GM19328 (cell line): ENCODE data around the gene CRACR2A.

Experiments used
- ATAC-seq: cut with Tn5 transposase; IDR thresholded peaks from one replicate; pipeline ENCODE4 v1.9.1; 2021; ENCODE audit warnings: mild to moderate bottlenecking, moderate library complexity; ENCODE audit not compliant: unreplicated experiment

The CRACR2A gene

DNA sequence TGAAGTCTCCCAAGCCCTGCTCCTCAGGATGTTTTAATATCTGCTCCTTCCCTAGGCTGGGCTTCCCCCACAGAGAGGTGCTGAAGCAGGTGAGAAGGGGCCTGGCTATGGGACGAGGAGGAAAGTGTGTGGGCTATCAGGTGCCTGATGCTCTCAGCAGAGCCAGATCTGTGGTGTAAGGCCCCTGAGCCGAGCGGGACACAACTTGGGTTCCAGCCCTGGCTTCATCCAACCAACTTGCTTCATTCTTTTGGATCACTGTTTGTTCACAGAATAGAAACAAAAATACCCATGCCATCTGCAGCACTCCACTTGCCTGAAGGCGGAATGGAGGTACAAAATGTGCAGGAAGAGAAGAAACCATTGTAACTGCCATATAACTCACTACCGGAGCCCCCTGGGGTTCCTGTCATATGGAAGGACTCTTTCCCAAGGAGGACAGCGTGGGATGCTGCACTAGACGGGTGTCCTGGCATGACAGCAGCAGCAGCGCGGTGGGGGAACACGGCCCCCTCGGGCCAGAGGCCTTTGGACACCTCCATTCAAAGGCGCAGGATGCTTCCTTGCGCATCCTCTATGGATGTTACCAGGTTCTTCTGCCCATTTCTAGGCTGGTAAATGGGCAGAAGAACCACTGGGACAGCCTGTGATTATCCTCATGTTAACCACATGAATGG is 95.8 kb downstream of the CRACR2A start:
- no peak for ATAC-seq

DNA sequence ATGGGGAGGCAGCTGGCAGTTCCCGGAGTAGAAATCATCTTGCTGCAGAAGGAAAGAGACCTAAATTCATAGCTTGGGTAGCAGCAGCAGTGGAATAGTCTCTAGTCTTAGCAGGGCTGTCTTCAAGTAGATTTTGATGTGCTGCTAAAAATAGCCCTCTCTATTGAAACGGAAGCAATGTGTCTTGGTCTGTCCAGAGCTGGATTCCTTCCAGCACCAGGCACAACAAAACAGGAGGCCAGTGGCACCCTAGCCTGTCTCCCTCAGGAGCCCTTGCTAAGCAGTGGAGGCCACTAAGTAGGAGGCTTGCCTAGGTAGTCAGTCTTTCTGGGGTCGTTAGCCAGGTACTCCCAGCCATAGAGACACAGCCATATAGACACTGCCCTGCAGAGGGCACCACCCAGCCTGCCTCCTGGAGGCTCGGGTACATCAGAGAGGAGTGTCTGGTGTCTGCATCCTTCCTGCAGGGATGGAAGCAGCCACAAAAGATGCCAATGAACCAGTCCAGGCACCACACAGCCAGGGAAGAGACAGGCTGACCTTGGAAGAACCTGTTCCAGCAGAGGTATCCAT is 97.5 kb downstream of the CRACR2A start:
- ATAC-seq, result no peak

DNA sequence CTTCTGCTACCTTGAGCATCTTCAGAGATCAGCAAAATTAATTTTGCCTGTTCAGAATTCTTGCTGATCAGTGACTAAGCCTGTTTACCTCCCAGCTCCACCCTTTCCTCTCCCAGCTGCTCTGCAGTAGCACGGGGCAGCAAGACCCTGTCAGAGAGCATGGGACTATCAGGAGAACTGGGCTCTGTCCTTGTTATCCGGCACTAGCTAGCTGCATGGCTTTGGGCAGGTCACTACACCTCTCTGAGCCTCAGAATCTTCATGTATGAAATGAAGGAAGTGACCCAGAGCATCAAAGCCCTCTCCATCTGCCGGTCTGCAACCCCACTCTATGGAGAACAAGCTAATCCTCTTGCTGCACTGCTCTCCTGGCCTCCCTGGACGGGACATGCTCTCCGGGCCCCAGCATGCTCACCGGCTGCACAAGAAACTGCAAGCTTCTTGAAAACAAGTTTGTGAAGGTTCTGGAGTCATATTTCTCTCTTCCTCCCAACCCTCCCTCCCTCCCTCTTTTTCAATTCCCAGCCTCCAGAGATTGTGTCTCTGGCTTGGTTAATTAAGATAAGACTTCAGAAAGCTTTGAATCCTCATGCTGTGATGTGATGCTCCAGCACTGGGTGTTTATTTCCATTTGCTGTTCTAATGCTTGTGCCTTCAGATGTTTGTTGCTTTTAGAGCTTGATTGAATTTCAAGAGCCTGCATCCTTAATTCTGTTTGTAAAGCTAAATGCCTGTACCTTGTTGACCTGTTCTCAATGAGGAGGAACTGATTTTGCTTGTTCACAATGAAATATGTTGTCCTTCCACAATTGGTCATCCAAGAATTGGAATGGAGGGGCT is 101.1 kb downstream of the CRACR2A start:
- ATAC-seq, result no peak

DNA sequence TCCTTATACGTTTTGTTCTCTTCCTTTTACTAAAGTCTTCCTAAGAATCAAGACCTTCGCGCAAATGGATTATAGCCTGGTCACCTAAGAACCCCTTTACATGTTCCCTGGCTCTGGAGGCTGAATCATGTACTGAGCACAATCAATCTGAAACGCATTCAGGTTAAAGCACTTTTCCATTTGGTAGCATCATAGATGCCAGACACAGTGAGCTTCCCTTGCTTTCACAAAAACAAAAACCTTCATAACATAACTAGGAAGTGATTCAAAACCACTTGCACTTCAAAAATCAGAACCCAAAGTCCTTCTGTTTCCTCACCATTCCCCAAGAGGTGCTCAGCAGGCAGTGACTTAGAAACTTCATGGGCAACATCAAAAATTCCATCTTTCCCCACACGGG is 105.4 kb downstream of the CRACR2A start:
- ATAC-seq, result no peak

DNA sequence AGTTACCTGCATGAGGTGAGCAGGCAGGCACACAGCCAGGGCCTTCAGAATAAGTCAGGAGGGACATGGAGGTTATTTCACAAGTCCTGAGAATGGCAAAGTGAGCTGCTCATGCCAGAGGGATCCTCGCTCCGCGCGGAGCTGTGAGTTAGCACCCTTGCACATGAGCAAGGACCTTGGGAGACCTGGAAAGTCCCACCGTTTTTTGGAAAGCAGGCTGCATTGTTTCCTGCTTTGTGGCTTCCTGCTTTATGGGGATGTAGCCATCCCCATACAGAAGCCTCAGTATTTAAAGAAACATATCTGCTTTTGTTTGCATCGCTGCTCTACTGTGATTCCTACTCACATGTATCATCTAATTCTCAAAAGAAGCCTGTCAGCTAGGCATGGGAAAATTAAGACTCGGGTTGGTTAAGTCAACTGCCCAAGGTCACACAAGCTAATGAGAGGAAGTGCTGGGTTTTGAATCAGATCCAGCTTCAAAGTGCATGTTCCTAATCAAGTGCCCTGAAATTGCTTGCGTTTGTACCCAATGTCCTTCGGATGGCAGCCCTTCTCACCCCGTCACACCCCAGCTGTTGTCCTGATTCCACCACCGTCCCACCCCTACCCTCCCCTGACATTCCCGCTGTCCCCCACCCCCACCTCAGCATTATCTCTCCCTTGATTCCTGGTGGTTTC is 106.2 kb downstream of the CRACR2A start:
- ATAC-seq, result no peak

DNA sequence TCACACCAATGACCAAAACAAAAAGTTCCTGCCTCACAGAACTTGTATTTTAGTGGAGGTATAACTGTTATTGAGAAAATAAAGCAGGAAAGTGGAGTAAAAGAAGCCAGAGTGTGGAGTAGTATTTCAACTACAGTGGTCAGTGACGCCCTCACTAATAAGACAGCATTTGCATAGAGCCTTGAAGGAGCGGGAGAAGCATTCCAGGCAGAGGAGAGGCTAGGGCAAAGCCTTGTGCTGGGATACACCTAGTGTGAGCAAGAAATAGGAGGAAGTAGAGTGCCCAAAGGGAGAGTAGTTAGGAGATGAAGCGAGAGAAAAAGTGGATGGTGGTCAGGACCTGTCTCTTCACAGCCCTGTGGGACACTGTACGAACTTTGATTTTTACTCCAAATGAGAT is 107.8 kb downstream of the CRACR2A start:
- no peak for ATAC-seq

DNA sequence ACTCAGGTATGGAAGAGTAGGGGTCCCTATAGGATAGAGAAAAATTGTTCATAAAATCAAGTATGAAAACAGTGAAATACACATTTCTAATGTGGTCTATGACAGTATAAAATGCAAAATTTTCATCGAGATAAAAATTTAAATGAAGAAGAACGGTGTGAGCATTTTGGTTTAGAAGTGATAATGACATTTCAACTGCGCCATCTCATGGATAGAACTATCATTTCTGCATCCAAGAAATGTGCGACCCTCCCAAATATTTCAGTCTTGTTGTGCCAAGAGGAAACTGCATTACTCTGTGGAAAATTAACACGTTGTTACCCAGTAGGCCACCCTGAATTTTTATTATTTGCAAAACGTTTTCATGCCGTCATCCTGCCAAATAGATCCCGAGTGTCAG is 108.8 kb downstream of the CRACR2A start:
- no peak for ATAC-seq

DNA sequence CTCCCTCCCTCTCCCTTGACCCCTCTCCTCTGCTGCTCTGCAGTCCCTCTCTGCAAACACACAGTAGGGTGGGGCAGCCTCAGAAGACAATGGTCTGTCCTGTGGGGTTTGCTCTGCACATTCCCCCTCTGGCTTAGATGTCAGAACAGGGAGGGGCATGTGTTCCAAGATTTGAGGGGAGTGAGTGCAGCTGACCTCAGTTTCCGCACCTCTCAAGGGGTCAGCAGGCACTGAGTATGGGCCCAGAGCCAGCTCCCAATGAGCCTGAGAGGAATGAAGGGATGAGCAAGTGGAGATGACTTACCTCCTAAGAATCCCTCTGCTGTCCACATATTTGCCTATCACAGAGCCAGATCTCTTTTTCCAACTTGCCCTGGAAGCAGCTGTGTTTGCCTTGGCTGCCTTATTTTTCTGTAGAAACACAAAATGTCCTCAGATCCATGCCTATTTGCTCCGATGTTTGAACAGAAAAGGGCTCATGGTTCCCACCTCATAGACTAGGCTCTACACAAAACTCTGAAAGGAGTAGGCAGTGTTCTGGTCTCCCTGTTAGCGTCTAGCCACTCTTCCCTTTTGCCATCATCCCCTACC is 111.4 kb downstream of the CRACR2A start:
- ATAC-seq, result no peak

DNA sequence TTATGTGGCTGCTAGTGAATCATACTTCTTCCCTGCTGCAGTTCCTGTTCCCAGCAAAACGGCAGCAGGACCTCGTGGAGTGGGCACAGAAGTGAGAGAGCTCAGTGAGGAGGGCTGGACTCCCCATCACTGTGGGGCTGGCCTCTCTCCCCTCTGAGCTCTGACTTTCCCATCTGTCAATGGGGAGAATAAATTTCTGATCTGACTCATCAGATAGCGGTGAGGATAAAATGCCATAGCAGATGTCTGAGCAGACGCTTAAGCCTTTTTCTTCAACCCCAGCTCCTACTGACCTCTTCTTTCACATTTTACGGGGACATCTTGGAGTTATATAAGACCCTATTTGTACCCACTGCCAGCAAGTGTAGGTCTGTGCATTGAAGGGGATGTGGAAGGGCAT is 116.6 kb downstream of the CRACR2A start:
- ATAC-seq, result no peak

DNA sequence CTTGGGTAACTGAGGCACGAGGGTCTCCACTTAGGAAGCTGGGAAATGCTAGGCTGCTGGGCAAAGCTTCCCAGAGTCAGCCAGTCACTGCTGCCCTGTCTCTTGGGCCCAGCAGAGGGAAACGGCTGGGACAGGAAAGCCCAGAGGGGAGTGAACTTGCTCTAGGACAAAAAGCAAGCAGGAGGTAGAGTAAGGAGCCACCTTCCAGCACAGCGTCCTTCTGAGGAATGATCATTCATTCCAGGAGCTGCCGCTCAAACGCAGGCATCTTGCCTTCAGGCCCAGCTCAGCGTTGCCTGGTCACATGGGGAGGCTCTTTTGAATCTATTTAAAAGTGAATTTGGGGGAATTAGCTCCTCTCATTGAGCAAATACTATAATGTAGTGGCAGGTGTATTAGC is 118.6 kb downstream of the CRACR2A start:
- ATAC-seq, result no peak

DNA sequence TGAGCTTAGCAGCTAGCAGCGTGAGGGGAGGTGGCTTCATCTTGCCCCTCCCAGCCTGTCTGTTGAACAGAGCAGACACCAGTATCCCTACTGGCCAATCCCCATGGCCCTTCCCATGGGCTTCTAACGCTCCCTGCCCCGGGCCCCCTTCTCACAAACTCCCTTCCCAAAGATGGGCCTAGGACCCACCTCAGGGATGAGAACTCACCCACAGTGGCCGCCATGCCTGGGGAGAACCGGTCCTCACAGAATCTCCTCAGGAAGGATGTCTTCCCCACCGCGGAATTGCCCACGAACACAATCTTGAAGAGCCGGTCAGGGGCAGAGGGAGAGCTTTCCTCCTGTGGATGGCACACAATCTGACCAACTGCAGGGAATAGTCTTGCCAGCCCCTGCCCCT is 119.5 kb downstream of the CRACR2A start:
- no peak for ATAC-seq

DNA sequence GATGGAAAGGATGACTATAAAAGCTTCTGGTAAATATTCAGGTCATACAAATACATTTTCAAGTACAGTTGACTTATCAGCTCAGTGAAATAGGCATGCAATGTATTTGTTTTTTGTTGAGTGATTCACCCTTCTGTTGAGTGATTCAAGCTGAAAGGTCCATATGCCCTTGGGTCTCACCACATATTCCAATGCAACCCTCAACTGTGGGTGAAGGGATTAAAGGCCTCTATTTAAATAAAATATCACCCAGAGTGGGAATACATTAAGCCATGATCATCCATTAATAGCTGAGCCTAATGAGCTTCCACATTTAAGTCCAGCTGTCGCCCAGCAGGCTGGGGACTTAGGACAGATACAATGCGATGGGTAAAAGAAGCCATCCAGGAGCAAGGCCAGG is 120.2 kb downstream of the CRACR2A start:
- ATAC-seq, result no peak

DNA sequence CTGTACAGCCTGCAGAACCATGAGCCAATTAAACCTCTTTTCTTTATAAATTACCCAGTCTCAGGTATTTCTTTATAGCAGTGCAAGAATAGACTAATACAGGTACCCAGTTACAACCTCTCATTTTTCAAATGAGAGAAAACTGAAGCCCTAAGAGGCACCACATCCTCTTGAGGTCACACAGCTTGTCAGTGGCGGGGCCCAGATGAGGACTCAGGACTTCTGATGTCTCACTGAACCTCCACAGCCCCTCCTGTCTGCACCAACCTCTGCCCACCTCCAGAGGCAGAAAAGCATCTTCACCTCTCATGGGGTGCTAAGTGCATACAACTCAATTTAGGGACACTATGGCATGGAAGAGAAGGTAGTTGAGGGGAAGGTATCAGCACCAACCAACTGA is 120.7 kb downstream of the CRACR2A start:
- no peak for ATAC-seq

DNA sequence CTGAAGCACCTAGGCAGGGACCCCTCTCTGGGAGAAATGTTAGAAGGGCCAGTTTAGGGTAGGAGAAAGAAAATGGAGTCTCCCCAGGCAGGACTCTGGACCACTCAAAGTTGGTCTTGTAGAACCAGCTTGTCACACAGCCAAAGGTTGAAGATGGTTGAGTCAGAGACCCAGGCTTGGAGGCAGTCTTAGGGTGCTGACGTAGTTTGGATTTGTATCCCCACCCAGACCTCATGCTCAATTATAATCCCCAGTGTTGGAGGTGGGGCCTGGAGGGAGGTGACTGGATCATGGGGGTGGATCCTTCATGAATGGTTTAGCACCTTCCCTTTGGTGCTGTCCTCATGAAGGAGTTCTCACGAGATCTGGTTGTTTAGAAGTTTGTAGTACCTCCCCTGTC is 121.2 kb downstream of the CRACR2A start:
- no peak for ATAC-seq

DNA sequence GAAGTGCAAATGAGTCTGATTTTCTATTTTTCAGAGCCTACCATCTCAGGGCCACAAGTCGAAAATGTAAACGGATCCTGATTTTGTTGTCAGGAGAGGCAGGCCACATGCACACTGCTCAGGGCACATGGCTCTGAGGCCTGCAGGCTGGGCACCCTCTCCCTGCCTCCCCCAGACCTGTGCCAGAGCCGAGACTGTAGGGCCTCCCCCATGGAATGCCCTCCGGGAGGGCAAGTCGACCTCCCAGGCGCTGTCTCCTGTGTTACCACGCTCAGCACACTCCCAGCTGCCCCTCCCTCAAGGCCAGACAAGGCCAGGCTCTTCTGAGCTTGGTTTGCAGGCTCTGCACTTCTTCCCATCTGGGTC is 121.7 kb downstream of the CRACR2A start:
- no peak for ATAC-seq

DNA sequence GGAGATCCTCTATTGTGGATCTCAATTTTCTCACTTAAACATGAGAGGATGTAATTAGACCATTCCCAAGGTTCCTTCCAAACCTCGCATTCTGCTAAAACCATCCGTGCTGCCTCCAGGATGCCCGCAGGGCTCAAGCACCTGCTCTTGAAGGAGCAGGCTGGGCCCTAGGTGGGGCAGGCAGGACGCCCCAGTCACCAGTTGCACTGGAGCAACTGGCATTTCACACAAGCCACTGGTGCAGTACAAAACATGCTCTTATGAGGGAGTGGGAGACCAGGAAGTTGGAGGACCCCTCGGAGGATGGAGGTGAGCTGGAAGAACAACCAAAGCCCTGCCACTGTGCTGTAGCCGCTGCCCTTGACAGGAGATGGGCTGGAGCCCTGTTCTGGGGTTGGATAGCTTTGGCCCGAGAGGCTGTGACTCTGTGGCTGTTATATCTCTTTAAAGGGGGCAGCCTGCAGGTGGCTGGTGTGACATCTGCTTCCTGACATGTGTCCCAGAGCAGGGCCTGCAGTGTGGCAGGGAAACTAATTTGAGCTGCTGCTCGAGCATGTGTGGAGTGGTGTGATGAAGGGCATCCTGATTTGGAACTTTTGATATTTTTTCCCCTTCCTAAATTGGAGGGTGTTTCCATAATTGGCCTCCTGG is 122.2 kb downstream of the CRACR2A start:
- ATAC-seq, result no peak

DNA sequence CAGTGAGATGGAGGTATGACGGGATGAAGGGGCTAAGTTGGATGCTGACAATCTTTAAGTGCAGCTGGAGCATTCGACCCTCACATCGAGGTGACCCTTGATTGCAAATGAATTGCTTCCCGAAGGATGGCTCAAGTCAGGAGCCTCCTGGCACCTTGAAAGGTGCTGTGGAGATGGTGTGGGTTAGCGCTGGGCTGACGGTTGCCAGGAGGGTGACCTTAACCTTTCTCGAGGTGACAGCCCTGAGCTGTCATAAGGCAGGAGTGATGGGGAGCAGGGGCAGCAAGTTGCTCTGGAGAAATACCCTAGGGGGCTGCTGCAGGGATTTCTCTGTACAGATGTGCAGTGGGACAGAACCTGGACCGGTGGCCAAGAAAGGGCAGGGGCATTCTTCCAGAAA is 122.8 kb downstream of the CRACR2A start:
- ATAC-seq, result no peak

DNA sequence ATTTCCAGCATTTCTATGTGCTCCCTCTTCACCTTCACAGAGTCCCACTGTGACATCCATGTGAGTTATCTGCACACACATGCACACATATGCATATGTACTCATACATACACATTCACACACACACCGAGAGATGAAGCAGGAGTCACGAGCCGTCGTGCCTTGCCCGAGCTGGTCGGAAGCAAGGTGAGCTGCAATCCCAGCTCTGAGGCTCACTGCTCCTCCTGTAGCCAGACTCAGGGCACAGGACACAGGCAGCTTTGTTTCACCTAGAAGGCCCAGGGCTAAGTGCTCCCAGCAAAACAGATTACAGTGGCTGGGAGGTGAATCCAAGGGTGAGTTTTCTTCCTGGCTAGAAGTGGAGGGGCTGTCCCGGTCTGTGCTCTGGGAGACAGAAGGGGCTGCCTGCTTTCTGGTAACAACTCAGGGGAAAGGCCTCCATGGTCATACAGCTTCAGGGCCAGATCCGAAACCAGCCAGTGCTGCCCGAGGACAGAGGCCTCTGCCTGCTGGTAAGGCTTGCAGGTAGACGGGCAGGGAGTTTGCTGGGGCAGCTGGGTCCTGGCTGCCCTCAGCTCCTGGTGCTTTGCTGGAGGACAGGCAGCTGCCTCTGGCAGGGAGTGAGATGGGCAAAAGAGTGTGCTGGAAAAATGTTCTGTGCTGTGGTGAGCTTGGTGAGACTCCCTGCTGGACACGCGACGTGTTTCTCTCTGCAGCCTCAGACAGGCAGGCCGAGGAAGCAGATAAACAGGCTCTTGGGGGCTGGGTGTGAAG is 123.7 kb downstream of the CRACR2A start:
- ATAC-seq, result no peak

DNA sequence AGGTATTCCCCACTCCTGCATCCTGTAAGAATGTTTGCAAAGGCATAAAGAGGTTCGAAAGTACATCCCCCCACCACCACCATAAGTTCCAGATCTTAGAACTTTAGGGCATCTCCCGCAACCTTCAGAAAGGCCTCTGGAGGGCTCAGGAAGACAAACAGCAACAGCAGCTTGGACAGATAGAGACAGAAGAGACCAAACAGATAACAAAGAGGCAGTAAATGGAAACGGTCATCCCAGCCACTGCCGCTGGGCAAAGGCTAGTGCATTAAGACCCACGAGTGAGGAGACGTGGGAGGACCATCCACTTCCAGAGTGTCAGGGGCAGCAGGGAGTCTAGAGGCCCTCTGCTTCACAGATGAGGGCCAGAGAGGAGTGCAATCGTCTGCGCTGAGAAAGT is 124.3 kb downstream of the CRACR2A start:
- ATAC-seq, result no peak

DNA sequence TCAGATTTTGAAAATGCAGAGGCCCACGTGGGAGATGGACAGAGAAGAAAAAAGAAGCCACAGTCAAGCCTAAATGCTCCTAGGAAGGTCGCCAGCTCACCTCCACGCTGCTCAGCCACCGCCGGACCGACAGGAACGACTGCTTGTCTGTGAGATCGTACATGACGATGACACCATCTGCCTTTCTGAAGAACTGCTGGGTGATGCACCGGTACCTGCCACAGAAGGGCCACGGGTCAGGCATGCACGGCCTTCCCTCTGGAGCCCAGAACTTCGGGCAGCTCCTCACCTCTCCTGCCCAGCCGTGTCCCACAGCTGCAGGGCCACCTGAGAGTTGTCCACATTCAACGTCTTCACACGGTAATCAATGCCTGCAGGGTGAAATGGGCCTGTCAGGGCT is 125.6 kb downstream of the CRACR2A start:
- no peak for ATAC-seq
